BJ (cell line): ENCODE results near the gene ARMCX1. TPM values are rescaled to one million over a fixed set of nuclear protein-coding genes. Genes with fewer than 3 reads are reported as not detected.
"Not testable (repeated sequence)": the region's sequence is repeated elsewhere in the genome, so short reads cannot be mapped to it uniquely, and the experiment has no call there.

ENCODE experiments used
- CTCF ChIA-PET: fragments of 350-600 bp; formaldehyde crosslinking; extraction: SDS; loops from one replicate; lab custom pipeline; 2021; ENCODE audit warnings: antibody characterized with exemption, inconsistent platforms; lab: Yijun Ruan, JAX
- POLR2A ChIA-PET: fragments of 300-600 bp; sonication (Branson Sonifier 250); formaldehyde crosslinking; extraction: SDS; loops from one replicate; lab custom pipeline; 2021; ENCODE audit warnings: antibody characterized with exemption; lab: Charles Lee
- DNase-seq: peaks from one replicate; pipeline ENCODE4 v3.0.0-alpha.2; 2011; ENCODE audit warnings: low read depth
- H3K27me3 ChIP-seq: 2 replicates; pipeline ENCODE4 v1.6.0; 2011; ENCODE audit warnings: low read length; ENCODE audit not compliant: control insufficient read depth, insufficient read depth
- H3K36me3 ChIP-seq: 2 replicates; pipeline ENCODE4 v1.5.1; 2011; ENCODE audit warnings: low read length; ENCODE audit not compliant: control insufficient read depth, insufficient read depth
- H3K4me3 ChIP-seq: 2 replicates; pipeline ENCODE4 v1.5.1; 2011; ENCODE audit warnings: low read depth, mild to moderate bottlenecking, control low read depth, low read length
- polyA minus RNA-seq: library from RNA; depleted of rRNA, polyadenylated mRNA; stranded (reverse); fragments of >200 nt; gene quantifications from 2 replicates; pipeline ENCODE4 v1.2.3, GENCODE V29; 2011; rRNA and poly(A)+ RNA removed
- polyA plus RNA-seq: library from polyadenylated mRNA; depleted of rRNA; stranded (reverse); fragments of >200 nt; gene quantifications from 2 replicates; pipeline ENCODE4 v1.2.3, GENCODE V29; 2011; rRNA removed
- TF ChIP-seq, protein P1 (sequence below): IDR thresholded peaks from 2 replicates; pipeline ENCODE4 v1.5.1; 2011; ENCODE audit warnings: low read depth, mild to moderate bottlenecking, control low read depth, inconsistent platforms, low read length, moderate library complexity; ENCODE audit not compliant: insufficient read depth

The ARMCX1 gene
- polyA plus RNA-seq = 18.9 and 20.9 TPM in 2 replicates
- 9.3 and 11.2 TPM in 2 replicates for polyA minus RNA-seq

DNA sequence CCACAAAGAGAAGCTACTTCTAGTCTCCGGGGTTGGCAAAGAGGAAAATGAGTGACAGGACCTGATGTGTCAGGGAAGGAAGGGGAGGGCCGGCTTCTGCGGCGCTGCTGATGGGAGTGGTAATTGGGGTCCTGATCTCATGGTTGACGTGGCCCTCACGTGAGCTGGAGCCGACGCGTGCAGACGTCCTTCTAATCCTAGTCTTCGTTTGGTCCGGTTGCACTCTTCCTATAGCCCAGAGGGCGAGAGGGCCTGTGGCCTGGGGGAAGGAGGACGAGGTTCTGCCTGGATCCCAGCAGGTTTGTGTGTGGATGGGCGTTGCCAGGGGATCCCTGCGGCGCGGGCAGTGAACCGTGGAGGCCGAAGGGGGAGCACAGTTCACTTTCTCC lies at the start of gene ARMCX1:
ARMCX1 (plus strand) TSS at position 186 of the 389 bp plus-strand sequence. CDS start 2,384 bp downstream, outside the sequence.
- DNase-seq = peak; percentile 20
- ChIA-PET POLR2A (no interaction called here), CTCF (interaction anchor here (0.7 kb wide), 1 partner anchor 52 kb away, joined by 8 read pairs; no protein-coding TSS in a partner anchor)
- Histone ChIP-seq H3K27me3 (no peaks in the 10 kb centered on the region), H3K4me3 (peak within 1 kb of the TSS; percentile 51), H3K36me3 (no peaks in the 10 kb centered on the region; the same call in 1 of the 2 replicates)
- TF ChIP-seq, protein P1, sequence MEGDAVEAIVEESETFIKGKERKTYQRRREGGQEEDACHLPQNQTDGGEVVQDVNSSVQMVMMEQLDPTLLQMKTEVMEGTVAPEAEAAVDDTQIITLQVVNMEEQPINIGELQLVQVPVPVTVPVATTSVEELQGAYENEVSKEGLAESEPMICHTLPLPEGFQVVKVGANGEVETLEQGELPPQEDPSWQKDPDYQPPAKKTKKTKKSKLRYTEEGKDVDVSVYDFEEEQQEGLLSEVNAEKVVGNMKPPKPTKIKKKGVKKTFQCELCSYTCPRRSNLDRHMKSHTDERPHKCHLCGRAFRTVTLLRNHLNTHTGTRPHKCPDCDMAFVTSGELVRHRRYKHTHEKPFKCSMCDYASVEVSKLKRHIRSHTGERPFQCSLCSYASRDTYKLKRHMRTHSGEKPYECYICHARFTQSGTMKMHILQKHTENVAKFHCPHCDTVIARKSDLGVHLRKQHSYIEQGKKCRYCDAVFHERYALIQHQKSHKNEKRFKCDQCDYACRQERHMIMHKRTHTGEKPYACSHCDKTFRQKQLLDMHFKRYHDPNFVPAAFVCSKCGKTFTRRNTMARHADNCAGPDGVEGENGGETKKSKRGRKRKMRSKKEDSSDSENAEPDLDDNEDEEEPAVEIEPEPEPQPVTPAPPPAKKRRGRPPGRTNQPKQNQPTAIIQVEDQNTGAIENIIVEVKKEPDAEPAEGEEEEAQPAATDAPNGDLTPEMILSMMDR = no peak

DNA sequence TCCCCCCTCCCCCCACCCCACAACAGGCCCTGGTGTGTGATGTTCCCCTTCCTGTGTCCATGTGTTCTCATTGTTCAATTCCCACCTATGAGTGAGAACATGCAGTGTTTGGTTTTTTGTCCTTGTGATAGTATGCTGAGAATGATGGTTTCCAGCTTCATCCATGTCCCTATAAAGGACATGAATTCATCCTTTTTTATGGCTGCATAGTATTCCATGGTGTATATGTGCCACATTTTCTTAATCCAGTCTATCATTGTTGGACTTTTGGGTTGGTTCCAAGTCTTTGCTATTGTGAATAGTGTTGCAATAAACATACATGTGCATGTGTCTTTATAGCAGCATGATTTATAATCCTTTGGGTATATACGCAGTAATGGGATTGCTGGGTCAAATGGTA lies 47.4 kb upstream of the ARMCX1 start:
- H3K27me3 ChIP-seq, H3K36me3 ChIP-seq, DNase-seq, POLR2A ChIA-PET, CTCF ChIA-PET, H3K4me3 ChIP-seq: not testable (repeated sequence)

DNA sequence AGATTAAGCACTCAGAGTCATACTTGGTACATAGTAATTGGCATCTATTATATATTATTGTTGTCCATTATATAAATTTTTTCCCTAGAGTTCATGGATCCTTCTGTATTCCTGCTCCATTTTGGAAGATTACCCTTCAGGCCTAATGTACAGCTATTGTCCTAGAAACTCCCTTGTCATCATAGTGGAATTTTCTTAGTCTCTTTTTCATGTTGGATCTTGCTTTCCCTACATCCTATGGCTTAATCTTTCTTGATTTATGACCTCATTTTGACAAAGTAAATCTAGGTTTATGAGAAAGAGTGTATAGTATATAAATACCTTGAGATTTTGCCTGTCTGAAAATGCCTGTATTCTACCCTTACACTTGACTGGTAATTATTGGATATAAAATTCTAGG lies 43.0 kb upstream of the ARMCX1 start:
- POLR2A ChIA-PET = no interaction called here
- CTCF ChIA-PET = no interaction called here
- H3K36me3 ChIP-seq = no peaks in the 10 kb centered on the region
- H3K4me3 ChIP-seq = no peak overlapping the region
- no peaks in the 10 kb centered on the region for H3K27me3 ChIP-seq
- DNase-seq = no peak
- TF ChIP-seq, protein P1 = no peak

DNA sequence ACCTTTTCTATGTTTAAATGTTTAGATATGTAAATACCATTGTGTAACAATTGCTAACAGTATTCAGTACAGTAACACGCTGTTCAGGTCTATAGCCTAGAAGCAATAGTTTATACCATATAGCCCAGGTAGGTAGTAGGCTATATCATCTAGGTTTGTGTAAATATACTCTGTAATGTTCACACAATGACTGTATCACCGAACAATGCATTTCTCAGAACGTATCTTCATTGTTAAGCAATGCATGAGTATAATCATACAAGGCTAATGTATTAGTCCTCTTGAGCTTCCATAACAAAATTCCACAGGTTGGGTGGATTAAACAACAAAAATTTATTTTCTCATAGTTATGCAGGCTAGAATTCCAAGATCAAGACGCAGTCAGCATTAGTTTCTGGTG lies 42.4 kb upstream of the ARMCX1 start:
- ChIA-PET CTCF (no interaction called here), POLR2A (no interaction called here)
- no peaks in the 10 kb centered on the region for H3K36me3 ChIP-seq
- TF ChIP-seq, protein P1 = no peak
- DNase-seq = no peak
- H3K27me3 ChIP-seq = no peaks in the 10 kb centered on the region
- H3K4me3 ChIP-seq = no peak overlapping the region

DNA sequence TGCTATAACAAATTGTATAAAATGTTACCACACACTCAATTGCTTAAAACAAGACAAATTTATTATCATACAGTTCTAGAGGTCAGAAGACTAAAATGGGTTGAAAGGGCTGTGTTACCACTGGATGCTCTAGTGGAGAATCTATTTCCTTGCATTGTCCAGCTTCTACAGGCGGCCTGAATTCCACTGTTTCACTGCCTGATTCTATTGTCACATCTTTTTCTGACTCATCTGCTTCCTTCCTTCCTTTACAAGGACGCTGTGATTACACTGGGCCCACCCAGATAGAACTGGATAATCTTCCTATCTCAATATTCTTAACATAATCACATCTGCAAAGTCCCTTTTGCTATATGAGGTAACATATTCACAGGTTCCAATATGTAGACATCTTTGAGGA lies 19.4 kb upstream of the ARMCX1 start:
- POLR2A ChIA-PET = no interaction called here
- H3K36me3 ChIP-seq = no peaks in the 10 kb centered on the region
- DNase-seq = no peak
- no peak overlapping the region for H3K4me3 ChIP-seq
- CTCF ChIA-PET = no interaction called here
- TF ChIP-seq, protein P1 = no peak
- no peaks in the 10 kb centered on the region for H3K27me3 ChIP-seq

DNA sequence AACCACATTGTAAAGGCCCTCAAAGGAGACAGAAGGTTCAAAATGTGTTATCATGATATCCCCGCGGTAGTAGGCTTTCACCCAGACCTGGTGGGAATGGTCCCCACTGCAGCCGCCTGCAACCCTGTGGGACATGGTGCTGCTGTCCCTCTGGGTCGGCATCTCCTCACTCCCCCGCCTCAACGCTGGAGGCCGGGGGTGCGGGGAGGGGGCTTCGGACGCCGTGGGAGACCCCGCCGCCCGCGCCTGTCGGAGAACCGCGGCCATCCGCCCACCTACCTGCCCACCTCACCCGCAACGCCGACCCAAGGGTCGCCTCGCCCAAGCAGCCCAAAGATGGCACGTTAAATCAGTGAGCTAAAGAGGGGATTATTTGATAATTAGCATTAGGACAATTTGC lies 11.2 kb upstream of the ARMCX1 start:
- no peak for DNase-seq
- Histone ChIP-seq H3K4me3 (no peak overlapping the region), H3K36me3 (no peaks in the 10 kb centered on the region), H3K27me3 (no peaks in the 10 kb centered on the region)
- TF ChIP-seq, protein P1 = no peak
- POLR2A ChIA-PET = no interaction called here
- CTCF ChIA-PET = no interaction called here
